Loucy (cell line): Measurements from ENCODE around the gene CD79B.

Experiments used
- EZH2phosphoT487 ChIP-seq: fragments of 200-600 bp; IDR thresholded peaks from 2 replicates; pipeline ENCODE4 v1.6.1; 2018; ENCODE audit warnings: antibody characterized with exemption, mild to moderate bottlenecking, moderate library complexity, borderline replicate concordance
- TF ChIP-seq, protein P1 (sequence below): fragments of 200-600 bp; sonication (generic); conservative IDR thresholded peaks from 2 replicates; pipeline ENCODE4 v1.5.1; 2014; ENCODE audit warnings: mild to moderate bottlenecking, antibody characterized with exemption, low read length

DNA sequence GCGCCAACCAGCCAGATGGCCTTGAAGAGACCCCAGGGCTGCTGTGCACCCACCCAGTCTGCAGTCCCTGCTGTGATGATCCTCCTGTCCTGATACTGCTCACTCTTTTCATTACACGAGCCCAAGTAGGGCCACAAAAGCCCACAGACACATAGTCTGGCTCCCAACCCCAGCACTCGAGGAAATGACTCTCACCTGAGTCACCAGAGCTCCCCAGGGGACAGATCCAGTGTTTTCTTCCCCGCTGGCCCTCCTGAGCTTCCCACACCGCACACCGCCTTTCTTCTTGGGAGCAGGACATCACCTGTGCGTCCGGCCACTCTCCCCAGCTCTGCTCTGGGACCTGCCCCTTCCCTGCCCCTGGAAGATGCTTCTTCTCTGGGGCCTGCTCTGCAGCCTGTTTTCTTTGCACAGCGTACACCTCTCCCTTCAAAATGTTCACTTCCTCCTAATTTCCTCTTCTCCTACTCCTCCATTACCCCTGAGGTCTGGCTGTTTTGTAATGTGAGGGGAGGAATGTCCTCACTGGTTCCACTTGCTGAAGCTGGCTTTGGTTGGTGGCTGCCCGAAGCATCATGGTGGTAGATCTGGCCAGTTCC lies 42.6 kb upstream of the CD79B start:
- no peak for TF ChIP-seq EZH2phosphoT487
- TF ChIP-seq, protein P1, sequence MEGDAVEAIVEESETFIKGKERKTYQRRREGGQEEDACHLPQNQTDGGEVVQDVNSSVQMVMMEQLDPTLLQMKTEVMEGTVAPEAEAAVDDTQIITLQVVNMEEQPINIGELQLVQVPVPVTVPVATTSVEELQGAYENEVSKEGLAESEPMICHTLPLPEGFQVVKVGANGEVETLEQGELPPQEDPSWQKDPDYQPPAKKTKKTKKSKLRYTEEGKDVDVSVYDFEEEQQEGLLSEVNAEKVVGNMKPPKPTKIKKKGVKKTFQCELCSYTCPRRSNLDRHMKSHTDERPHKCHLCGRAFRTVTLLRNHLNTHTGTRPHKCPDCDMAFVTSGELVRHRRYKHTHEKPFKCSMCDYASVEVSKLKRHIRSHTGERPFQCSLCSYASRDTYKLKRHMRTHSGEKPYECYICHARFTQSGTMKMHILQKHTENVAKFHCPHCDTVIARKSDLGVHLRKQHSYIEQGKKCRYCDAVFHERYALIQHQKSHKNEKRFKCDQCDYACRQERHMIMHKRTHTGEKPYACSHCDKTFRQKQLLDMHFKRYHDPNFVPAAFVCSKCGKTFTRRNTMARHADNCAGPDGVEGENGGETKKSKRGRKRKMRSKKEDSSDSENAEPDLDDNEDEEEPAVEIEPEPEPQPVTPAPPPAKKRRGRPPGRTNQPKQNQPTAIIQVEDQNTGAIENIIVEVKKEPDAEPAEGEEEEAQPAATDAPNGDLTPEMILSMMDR: no peak
